HEK293 (cell line): Measurements from ENCODE around the gene DPH6.

ENCODE experiments used
- CTCF ChIA-PET: fragments of 350-600 bp; formaldehyde crosslinking; extraction: SDS; loops from one replicate; lab custom pipeline; 2021; ENCODE audit warnings: antibody characterized with exemption; lab: Yijun Ruan, JAX
- POLR2A ChIA-PET: fragments of 300-600 bp; formaldehyde crosslinking; extraction: SDS; loops from one replicate; lab custom pipeline; 2020; ENCODE audit warnings: antibody characterized with exemption, inconsistent platforms; lab: Yijun Ruan, JAX
- H3K27ac ChIP-seq: fragments of 200-500 bp; sonication (Bioruptor generic); 2 replicates; pipeline ENCODE4 v1.5.1; 2014; ENCODE audit warnings: low read depth, low read length, control low read depth, inconsistent platforms; ENCODE audit errors: extremely low read depth
- H3K36me3 ChIP-seq, 2 experiments: fragments of 200-500 bp in 1 of 2; sonication (Bioruptor generic) in 1 of 2; 1 replicate in 1 of 2; 2 replicates in 1 of 2; pipeline ENCODE4 v1.5.1; 2014 to 2017; ENCODE audit warnings: inconsistent platforms in 2 of 2, low read length in 2 of 2; ENCODE audit not compliant: control insufficient read depth in 2 of 2, insufficient read depth in 1 of 2
- H3K4me1 ChIP-seq: fragments of 200-500 bp; sonication (Bioruptor generic); 2 replicates; pipeline ENCODE4 v1.5.1; 2014; ENCODE audit warnings: mild to moderate bottlenecking, low read length, inconsistent platforms; ENCODE audit not compliant: control insufficient read depth, insufficient read depth
- H3K4me3 ChIP-seq: 2 replicates; pipeline ENCODE4 v1.5.1; 2011; ENCODE audit warnings: low read depth, mild to moderate bottlenecking, control low read depth, low read length, moderate library complexity
- H3K9me3 ChIP-seq: fragments of 200-500 bp; sonication (Bioruptor generic); 2 replicates; pipeline ENCODE4 v1.5.1; 2014; ENCODE audit warnings: low read depth, low read length, inconsistent platforms; ENCODE audit not compliant: control insufficient read depth, insufficient read depth
- PATZ1 ChIP-seq: fragments of 450-650 bp; formaldehyde crosslinking; IDR thresholded peaks from 2 replicates; pipeline ENCODE4 v1.5.1; 2016; ENCODE audit warnings: missing biosample characterization, missing genetic modification characterization
- REPIN1 ChIP-seq: fragments of 450-650 bp; formaldehyde crosslinking; IDR thresholded peaks from 2 replicates; pipeline ENCODE4 v1.5.1; 2017; ENCODE audit warnings: missing biosample characterization, missing genetic modification characterization, low read depth
- SCRT2 ChIP-seq: fragments of 450-650 bp; formaldehyde crosslinking; IDR thresholded peaks from 2 replicates; pipeline ENCODE4 v1.5.1; 2016; ENCODE audit warnings: missing biosample characterization, missing genetic modification characterization
- ZNF146 ChIP-seq: fragments of 450-650 bp; formaldehyde crosslinking; IDR thresholded peaks from 2 replicates; pipeline ENCODE4 v1.5.1; 2016; ENCODE audit warnings: missing biosample characterization, missing genetic modification characterization
- ZNF155 ChIP-seq: fragments of 450-650 bp; formaldehyde crosslinking; IDR thresholded peaks from 2 replicates; pipeline ENCODE4 v1.5.1; 2016; ENCODE audit warnings: missing biosample characterization, missing genetic modification characterization
- ZNF174 ChIP-seq: fragments of 450-650 bp; formaldehyde crosslinking; IDR thresholded peaks from 2 replicates; pipeline ENCODE4 v1.5.0; 2017; ENCODE audit warnings: missing biosample characterization, mild to moderate bottlenecking, missing genetic modification characterization
- ZNF266 ChIP-seq: fragments of 450-650 bp; formaldehyde crosslinking; IDR thresholded peaks from 2 replicates; pipeline ENCODE4 v1.5.1; 2016; ENCODE audit warnings: missing biosample characterization, missing genetic modification characterization, low read depth
- ZNF311 ChIP-seq: fragments of 450-650 bp; formaldehyde crosslinking; IDR thresholded peaks from 2 replicates; pipeline ENCODE4 v1.5.1; 2017; ENCODE audit warnings: missing biosample characterization, missing genetic modification characterization, borderline replicate concordance
- ZNF423 ChIP-seq: fragments of 450-650 bp; formaldehyde crosslinking; IDR thresholded peaks from 2 replicates; pipeline ENCODE4 v1.5.1; 2016; ENCODE audit warnings: missing biosample characterization, missing genetic modification characterization
- ZNF488 ChIP-seq: fragments of 450-650 bp; formaldehyde crosslinking; IDR thresholded peaks from 2 replicates; pipeline ENCODE4 v1.5.1; 2016; ENCODE audit warnings: missing biosample characterization, missing genetic modification characterization
- ZNF624 ChIP-seq: fragments of 450-650 bp; formaldehyde crosslinking; IDR thresholded peaks from 2 replicates; pipeline ENCODE4 v1.5.1; 2017; ENCODE audit warnings: missing biosample characterization, missing genetic modification characterization
- ZNF626 ChIP-seq: fragments of 450-650 bp; sonication (Bioruptor Pico); formaldehyde crosslinking; IDR thresholded peaks from 2 replicates; pipeline ENCODE4 v1.5.1; 2018; ENCODE audit warnings: missing biosample characterization, missing genetic modification characterization, inconsistent platforms
- ZNF629 ChIP-seq: fragments of 450-650 bp; formaldehyde crosslinking; IDR thresholded peaks from 2 replicates; pipeline ENCODE4 v1.5.1; 2017; ENCODE audit warnings: missing biosample characterization, missing genetic modification characterization
- ZNF654 ChIP-seq: fragments of 450-650 bp; formaldehyde crosslinking; IDR thresholded peaks from 2 replicates; pipeline ENCODE4 v1.5.1; 2016; ENCODE audit warnings: low read depth, missing biosample characterization, missing genetic modification characterization
- ZNF664 ChIP-seq: fragments of 450-650 bp; formaldehyde crosslinking; IDR thresholded peaks from 2 replicates; pipeline ENCODE4 v1.5.1; 2016; ENCODE audit warnings: missing biosample characterization, missing genetic modification characterization
- ZNF701 ChIP-seq: fragments of 450-650 bp; formaldehyde crosslinking; IDR thresholded peaks from 2 replicates; pipeline ENCODE4 v1.5.1; 2016; ENCODE audit warnings: missing biosample characterization, missing genetic modification characterization
- ZNF830 ChIP-seq: fragments of 450-650 bp; IDR thresholded peaks from 2 replicates; pipeline ENCODE4 v1.5.0; 2018; ENCODE audit warnings: missing biosample characterization, missing genetic modification characterization, low read depth, mild to moderate bottlenecking, moderate library complexity
- ZXDB ChIP-seq: fragments of 450-650 bp; formaldehyde crosslinking; IDR thresholded peaks from 2 replicates; pipeline ENCODE4 v1.5.1; 2016; ENCODE audit warnings: missing biosample characterization, missing genetic modification characterization
- TF ChIP-seq, protein P1 (sequence below): fragments of 450-650 bp; formaldehyde crosslinking; IDR thresholded peaks from 2 replicates; pipeline ENCODE4 v1.5.1; 2016; ENCODE audit warnings: missing biosample characterization, missing genetic modification characterization
- TF ChIP-seq, protein P2 (sequence below): fragments of 450-650 bp; formaldehyde crosslinking; IDR thresholded peaks from 2 replicates; pipeline ENCODE4 v1.5.1; 2016; ENCODE audit warnings: missing biosample characterization, missing genetic modification characterization
- TF ChIP-seq, protein P3 (sequence below): fragments of 450-650 bp; formaldehyde crosslinking; IDR thresholded peaks from 2 replicates; pipeline ENCODE4 v1.5.1; 2017; ENCODE audit warnings: missing biosample characterization, missing genetic modification characterization
- TF ChIP-seq, protein P4 (sequence below): fragments of 450-650 bp; formaldehyde crosslinking; IDR thresholded peaks from 2 replicates; pipeline ENCODE4 v1.5.1; 2016; ENCODE audit warnings: missing biosample characterization, missing genetic modification characterization

Gene DPH6

DNA sequence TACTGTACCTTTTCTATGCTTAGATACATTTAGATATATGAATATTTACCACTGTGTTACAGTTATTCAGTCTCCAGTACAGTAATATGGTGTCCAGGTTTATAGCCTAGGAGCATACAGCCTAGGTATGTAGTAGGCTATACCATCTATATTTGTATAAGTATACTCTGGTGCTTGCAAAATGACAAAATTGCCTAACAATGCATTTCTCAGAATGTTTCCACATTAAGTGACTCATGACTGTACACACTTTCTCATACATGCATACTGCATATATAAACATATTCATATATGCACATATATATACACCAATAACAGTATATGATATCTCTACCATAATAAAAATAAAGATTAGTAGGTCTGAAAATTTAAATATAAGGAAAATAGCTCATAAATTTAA is 169.3 kb downstream of the DPH6 start (continued):
- TF ChIP-seq, protein P1, sequence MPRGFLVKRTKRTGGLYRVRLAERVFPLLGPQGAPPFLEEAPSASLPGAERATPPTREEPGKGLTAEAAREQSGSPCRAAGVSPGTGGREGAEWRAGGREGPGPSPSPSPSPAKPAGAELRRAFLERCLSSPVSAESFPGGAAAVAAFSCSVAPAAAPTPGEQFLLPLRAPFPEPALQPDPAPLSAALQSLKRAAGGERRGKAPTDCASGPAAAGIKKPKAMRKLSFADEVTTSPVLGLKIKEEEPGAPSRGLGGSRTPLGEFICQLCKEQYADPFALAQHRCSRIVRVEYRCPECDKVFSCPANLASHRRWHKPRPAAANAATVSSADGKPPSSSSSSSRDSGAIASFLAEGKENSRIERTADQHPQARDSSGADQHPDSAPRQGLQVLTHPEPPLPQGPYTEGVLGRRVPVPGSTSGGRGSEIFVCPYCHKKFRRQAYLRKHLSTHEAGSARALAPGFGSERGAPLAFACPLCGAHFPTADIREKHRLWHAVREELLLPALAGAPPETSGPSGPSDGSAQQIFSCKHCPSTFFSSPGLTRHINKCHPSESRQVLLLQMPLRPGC (tag by site-specific recombination), result no peak
- no peak for TF ChIP-seq ZNF624 (tag by site-specific recombination)
- TF ChIP-seq, protein P2, sequence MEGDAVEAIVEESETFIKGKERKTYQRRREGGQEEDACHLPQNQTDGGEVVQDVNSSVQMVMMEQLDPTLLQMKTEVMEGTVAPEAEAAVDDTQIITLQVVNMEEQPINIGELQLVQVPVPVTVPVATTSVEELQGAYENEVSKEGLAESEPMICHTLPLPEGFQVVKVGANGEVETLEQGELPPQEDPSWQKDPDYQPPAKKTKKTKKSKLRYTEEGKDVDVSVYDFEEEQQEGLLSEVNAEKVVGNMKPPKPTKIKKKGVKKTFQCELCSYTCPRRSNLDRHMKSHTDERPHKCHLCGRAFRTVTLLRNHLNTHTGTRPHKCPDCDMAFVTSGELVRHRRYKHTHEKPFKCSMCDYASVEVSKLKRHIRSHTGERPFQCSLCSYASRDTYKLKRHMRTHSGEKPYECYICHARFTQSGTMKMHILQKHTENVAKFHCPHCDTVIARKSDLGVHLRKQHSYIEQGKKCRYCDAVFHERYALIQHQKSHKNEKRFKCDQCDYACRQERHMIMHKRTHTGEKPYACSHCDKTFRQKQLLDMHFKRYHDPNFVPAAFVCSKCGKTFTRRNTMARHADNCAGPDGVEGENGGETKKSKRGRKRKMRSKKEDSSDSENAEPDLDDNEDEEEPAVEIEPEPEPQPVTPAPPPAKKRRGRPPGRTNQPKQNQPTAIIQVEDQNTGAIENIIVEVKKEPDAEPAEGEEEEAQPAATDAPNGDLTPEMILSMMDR (tag by site-specific recombination), result no peak

- ChIA-PET CTCF (no interaction called here), POLR2A (no interaction called here)
- H3K9me3 ChIP-seq, result no peaks in the 10 kb centered on the region
Observed at GRCh38 chr15:35374661-35375060, 171.3 kb downstream of the DPH6 start.

More at GRCh38 chr15:35374661-35375060, 171.3 kb downstream of the DPH6 start:
- Histone ChIP-seq H3K4me3 (no peak overlapping the region), H3K27ac (no peak overlapping the region), H3K4me1 (no peaks in the 10 kb centered on the region), H3K36me3 (no peaks in the 10 kb centered on the region)
- TF ChIP-seq, protein P3, sequence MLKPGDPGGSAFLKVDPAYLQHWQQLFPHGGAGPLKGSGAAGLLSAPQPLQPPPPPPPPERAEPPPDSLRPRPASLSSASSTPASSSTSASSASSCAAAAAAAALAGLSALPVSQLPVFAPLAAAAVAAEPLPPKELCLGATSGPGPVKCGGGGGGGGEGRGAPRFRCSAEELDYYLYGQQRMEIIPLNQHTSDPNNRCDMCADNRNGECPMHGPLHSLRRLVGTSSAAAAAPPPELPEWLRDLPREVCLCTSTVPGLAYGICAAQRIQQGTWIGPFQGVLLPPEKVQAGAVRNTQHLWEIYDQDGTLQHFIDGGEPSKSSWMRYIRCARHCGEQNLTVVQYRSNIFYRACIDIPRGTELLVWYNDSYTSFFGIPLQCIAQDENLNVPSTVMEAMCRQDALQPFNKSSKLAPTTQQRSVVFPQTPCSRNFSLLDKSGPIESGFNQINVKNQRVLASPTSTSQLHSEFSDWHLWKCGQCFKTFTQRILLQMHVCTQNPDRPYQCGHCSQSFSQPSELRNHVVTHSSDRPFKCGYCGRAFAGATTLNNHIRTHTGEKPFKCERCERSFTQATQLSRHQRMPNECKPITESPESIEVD, result no peak
- TF ChIP-seq ZNF629 (tag by site-specific recombination), result no peak
- TF ChIP-seq REPIN1 (tag by site-specific recombination), result no peak
- TF ChIP-seq PATZ1 (tag by site-specific recombination), result no peak
- TF ChIP-seq ZNF626, result no peak
- no peak for TF ChIP-seq ZNF701 (tag by site-specific recombination)
- no peak for TF ChIP-seq ZNF155
- no peak for TF ChIP-seq ZNF654
- no peak for TF ChIP-seq ZNF266 (tag by site-specific recombination)
- no peak for TF ChIP-seq SCRT2 (tag by site-specific recombination)
- no peak for TF ChIP-seq ZNF146
- TF ChIP-seq, protein P4, sequence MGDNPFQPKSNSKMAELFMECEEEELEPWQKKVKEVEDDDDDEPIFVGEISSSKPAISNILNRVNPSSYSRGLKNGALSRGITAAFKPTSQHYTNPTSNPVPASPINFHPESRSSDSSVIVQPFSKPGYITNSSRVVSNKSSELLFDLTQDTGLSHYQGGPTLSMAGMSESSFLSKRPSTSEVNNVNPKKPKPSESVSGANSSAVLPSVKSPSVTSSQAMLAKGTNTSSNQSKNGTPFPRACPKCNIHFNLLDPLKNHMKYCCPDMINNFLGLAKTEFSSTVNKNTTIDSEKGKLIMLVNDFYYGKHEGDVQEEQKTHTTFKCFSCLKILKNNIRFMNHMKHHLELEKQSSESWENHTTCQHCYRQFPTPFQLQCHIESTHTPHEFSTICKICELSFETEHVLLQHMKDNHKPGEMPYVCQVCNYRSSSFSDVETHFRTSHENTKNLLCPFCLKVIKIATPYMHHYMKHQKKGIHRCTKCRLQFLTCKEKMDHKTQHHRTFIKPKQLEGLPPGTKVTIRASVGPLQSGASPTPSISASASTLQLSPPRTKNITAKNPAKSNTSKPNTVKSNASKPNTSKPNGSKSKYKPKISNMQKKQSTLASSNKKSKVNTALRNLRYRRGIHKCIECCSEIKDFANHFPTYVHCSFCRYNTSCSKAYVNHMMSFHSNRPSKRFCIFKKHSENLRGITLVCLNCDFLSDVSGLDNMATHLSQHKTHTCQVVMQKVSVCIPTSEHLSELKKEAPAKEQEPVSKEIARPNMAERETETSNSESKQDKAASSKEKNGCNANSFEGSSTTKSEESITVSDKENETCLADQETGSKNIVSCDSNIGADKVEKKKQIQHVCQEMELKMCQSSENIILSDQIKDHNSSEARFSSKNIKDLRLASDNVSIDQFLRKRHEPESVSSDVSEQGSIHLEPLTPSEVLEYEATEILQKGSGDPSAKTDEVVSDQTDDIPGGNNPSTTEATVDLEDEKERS (tag by site-specific recombination), result no peak
- TF ChIP-seq ZNF488 (tag by site-specific recombination), result no peak
- no peak for TF ChIP-seq ZXDB (tag by site-specific recombination)
- TF ChIP-seq ZNF830 (tag by site-specific recombination), result no peak
- no peak for TF ChIP-seq ZNF311 (tag by site-specific recombination)
- TF ChIP-seq ZNF664 (tag by site-specific recombination), result no peak
- no peak for TF ChIP-seq ZNF174 (tag by site-specific recombination)
- TF ChIP-seq ZNF423, result no peak
